Measurements from ENCODE around the gene G6PD. TPM values are rescaled to one million over a fixed set of nuclear protein-coding genes. Genes with fewer than 3 reads are reported as not detected.

G6PD gene
- total and polyA plus RNA-seq, 4 donors, result 19.7 to 70.9 (median 64.0) TPM

- 85 to 86% methylated on average over 20 of the region's 20 CpGs for WGBS, 2 donors
- ATAC-seq (ENCODE audit: low FRiP score), result no peak
- intact Hi-C loops (cut with DNase I), result no loop called here
Observed at GRCh38 chrX:154488336-154489075, 58.1 kb downstream of the G6PD start.

GRCh38 chrX:154487518-154488290, 58.9 kb downstream of the G6PD start:
- no peak overlapping the region for H3K27ac ChIP-seq (ENCODE audit: low read depth in 1 of 2, low read length in 2 of 2)
- H3K4me1 ChIP-seq (ENCODE audit: control insufficient read depth in 1 of 2, insufficient read depth in 2 of 2, low read length in 2 of 2), result no peaks in the 10 kb centered on the region
- H3K9me3 ChIP-seq (ENCODE audit: control insufficient read depth, low read length), result no peaks in the 10 kb centered on the region
- no peak for DNase-seq
- H3K4me3 ChIP-seq (ENCODE audit: low read length in 2 of 2), result no peak overlapping the region
- no peak for ATAC-seq (ENCODE audit: low FRiP score)
- 87 to 89% methylated on average over 28 of the region's 28 CpGs for WGBS, 2 donors
- no peaks in the 10 kb centered on the region for H3K36me3 ChIP-seq (ENCODE audit: control insufficient read depth in 1 of 2, insufficient read depth in 2 of 2, low read length in 1 of 2)
- H3K27me3 ChIP-seq (ENCODE audit: control insufficient read depth in 1 of 2, insufficient read depth in 2 of 2, low read length in 1 of 2), result peaks cover 0 to 1% of the 10 kb centered on the region in 2 donors
- intact Hi-C loops (cut with DNase I), result no loop called here

More at GRCh38 chrX:154488336-154489075, 58.1 kb downstream of the G6PD start:
- DNase-seq, result no peak
- no peaks in the 10 kb centered on the region for H3K36me3 ChIP-seq (ENCODE audit: control insufficient read depth in 1 of 2, insufficient read depth in 2 of 2, low read length in 1 of 2)
- H3K27ac ChIP-seq (ENCODE audit: low read depth in 1 of 2, low read length in 2 of 2), result no peak overlapping the region
- H3K4me3 ChIP-seq (ENCODE audit: low read length in 2 of 2), result no peak overlapping the region
- H3K27me3 ChIP-seq (ENCODE audit: control insufficient read depth in 1 of 2, insufficient read depth in 2 of 2, low read length in 1 of 2), result peaks cover 0 to 1% of the 10 kb centered on the region in 2 donors
- H3K9me3 ChIP-seq (ENCODE audit: control insufficient read depth, low read length), result no peaks in the 10 kb centered on the region
- H3K4me1 ChIP-seq (ENCODE audit: control insufficient read depth in 1 of 2, insufficient read depth in 2 of 2, low read length in 2 of 2), result no peaks in the 10 kb centered on the region

DNA sequence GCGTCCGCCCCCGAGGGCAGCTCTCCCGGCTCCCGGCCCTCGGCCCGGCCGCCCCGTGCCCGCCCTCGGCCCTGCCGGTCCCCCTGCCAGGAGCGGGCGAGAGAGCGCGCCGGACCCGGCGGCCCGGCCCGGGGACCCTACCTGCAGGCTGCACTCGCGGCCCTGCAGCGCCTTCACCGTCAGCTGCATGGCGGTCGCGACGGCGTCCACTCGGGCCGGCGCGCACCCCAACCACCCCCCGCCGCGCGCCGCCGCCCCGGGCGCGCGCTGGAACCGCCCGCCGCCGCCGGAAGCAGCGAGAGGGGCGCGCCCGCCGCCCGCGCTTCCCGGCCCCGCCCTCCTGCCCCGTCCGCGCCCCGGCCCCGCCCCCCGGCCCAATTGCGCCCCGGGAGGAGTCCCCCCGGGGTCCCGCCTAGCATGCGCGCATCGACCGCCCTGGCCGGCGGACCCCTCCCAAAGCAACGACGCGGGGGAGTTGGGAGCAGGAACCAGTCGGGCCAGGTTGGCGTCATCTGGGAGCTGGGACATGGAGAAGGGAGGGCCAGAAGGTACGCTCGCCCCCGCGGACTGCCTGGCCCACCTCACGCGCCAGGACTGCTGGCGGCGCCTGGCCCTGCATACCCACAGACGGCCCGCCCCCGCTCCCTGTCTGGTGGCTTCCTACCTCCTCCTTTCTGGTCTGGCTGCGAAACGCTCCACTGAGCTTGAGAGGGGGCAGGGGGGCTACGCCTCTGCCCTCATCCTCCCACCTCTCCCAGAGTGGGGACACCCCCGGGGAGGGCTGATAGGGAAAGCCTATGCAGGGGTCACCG, 60.0 kb downstream of the G6PD start, which contains the start of gene UBL4A:
TSS of gene UBL4A (minus strand) at position 220 of the 812 bp plus-strand sequence. CDS start at position 189, 31 bp downstream.
- Histone ChIP-seq H3K4me3 (ENCODE audit: low read length in 2 of 2) (peak within 1 kb of the TSS; percentile 17 to 60), H3K9me3 (ENCODE audit: control insufficient read depth, low read length) (no peaks in the 10 kb centered on the region), H3K27me3 (ENCODE audit: control insufficient read depth in 1 of 2, insufficient read depth in 2 of 2, low read length in 1 of 2) (peaks cover 0 to 1% of the 10 kb centered on the region in 2 donors), H3K4me1 (ENCODE audit: control insufficient read depth in 1 of 2, insufficient read depth in 2 of 2, low read length in 2 of 2) (no peaks in the 10 kb centered on the region), H3K36me3 (ENCODE audit: control insufficient read depth in 1 of 2, insufficient read depth in 2 of 2, low read length in 1 of 2) (no peaks in the 10 kb centered on the region), H3K27ac (ENCODE audit: low read depth in 1 of 2, low read length in 2 of 2) (peak within 1 kb of the TSS in 1 of 2 donors; percentile 45)
- peak; percentile 69 to 89 for DNase-seq
- intact Hi-C loops (cut with DNase I), result no loop called here
- 1 to 43% methylated on average over 35 to 95 of the region's 95 CpGs for whole genome bisulfite sequencing, 2 donors
- ATAC-seq (ENCODE audit: low FRiP score), result peak; percentile 55

GRCh38 chrX:154486052-154486395, 60.6 kb downstream of the G6PD start:
- Histone ChIP-seq H3K36me3 (ENCODE audit: control insufficient read depth in 1 of 2, insufficient read depth in 2 of 2, low read length in 1 of 2) (no peaks in the 10 kb centered on the region), H3K4me1 (ENCODE audit: control insufficient read depth in 1 of 2, insufficient read depth in 2 of 2, low read length in 2 of 2) (no peaks in the 10 kb centered on the region), H3K4me3 (ENCODE audit: low read length in 2 of 2) (peak overlapping the region; percentile 17 to 60), H3K27ac (ENCODE audit: low read depth in 1 of 2, low read length in 2 of 2) (peak overlapping the region in 1 of 2 donors; percentile 16), H3K9me3 (ENCODE audit: control insufficient read depth, low read length) (no peaks in the 10 kb centered on the region), H3K27me3 (ENCODE audit: control insufficient read depth in 1 of 2, insufficient read depth in 2 of 2, low read length in 1 of 2) (peaks cover 0 to 1% of the 10 kb centered on the region in 2 donors)
- 1 to 37% methylated on average over 34 to 35 of the region's 35 CpGs for WGBS, 2 donors
- intact Hi-C loops (cut with DNase I), result no loop called here
- ATAC-seq (ENCODE audit: low FRiP score), result no peak
- DNase-seq, result peak; percentile 60 to 79

- peak overlapping the region; percentile 17 to 60 for H3K4me3 ChIP-seq (ENCODE audit: low read length in 2 of 2)
- no peak for ATAC-seq (ENCODE audit: low FRiP score)
- no peak overlapping the region for H3K27ac ChIP-seq (ENCODE audit: low read depth in 1 of 2, low read length in 2 of 2)
- no peaks in the 10 kb centered on the region for H3K36me3 ChIP-seq (ENCODE audit: control insufficient read depth in 1 of 2, insufficient read depth in 2 of 2, low read length in 1 of 2)
- intact Hi-C loops (cut with DNase I), result no loop called here
- no peaks in the 10 kb centered on the region for H3K4me1 ChIP-seq (ENCODE audit: control insufficient read depth in 1 of 2, insufficient read depth in 2 of 2, low read length in 2 of 2)
- 35 to 51% methylated on average over 35 of the region's 35 CpGs for WGBS, 2 donors
- DNase-seq, result peak; percentile 47 to 77
- no peaks in the 10 kb centered on the region for H3K9me3 ChIP-seq (ENCODE audit: control insufficient read depth, low read length)
- peaks cover 0 to under 1% of the 10 kb centered on the region in 2 donors for H3K27me3 ChIP-seq (ENCODE audit: control insufficient read depth in 1 of 2, insufficient read depth in 2 of 2, low read length in 1 of 2)
Observed at GRCh38 chrX:154485150-154486051, 61.2 kb downstream of the G6PD start.

- H3K27ac ChIP-seq (ENCODE audit: low read depth in 1 of 2, low read length in 2 of 2), result no peak overlapping the region
- ATAC-seq (ENCODE audit: low FRiP score) (no peak), DNase-seq (peak in 1 of 2 donors; percentile 43)
- WGBS, 2 donors, result 74% methylated on average over 16 of the region's 16 CpGs
- no peaks in the 10 kb centered on the region for H3K9me3 ChIP-seq (ENCODE audit: control insufficient read depth, low read length)
- no peak overlapping the region for H3K4me3 ChIP-seq (ENCODE audit: low read length in 2 of 2)
- intact Hi-C loops (cut with DNase I), result no loop called here
- no peaks in the 10 kb centered on the region for H3K4me1 ChIP-seq (ENCODE audit: control insufficient read depth in 1 of 2, insufficient read depth in 2 of 2, low read length in 2 of 2)
- no peaks in the 10 kb centered on the region for H3K36me3 ChIP-seq (ENCODE audit: control insufficient read depth in 1 of 2, insufficient read depth in 2 of 2, low read length in 1 of 2)
- H3K27me3 ChIP-seq (ENCODE audit: control insufficient read depth in 1 of 2, insufficient read depth in 2 of 2, low read length in 1 of 2), result no peaks in the 10 kb centered on the region
Observed at GRCh38 chrX:154484255-154485149, 62.1 kb downstream of the G6PD start.

DNA sequence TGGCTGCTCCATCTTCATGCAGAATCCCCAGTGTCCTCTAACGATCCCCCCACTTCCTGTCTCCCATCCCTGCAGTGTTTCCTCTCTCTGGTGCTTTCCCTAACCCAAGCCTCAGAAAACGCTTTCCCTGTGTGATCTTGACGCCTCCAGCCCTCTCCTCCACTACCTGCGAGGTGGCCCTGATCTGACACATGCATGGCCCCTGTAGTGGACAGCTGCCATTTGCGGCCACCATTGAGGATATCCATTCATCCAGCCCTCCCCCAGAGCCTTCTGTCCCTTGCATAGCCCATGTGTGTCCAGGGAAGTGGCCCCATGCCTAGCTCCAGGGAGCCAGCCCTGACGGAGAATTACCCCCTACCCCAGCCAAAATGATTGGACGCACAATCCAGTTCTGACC, 63.3 kb downstream of the G6PD start:
- Histone ChIP-seq H3K36me3 (ENCODE audit: control insufficient read depth in 1 of 2, insufficient read depth in 2 of 2, low read length in 1 of 2) (no peaks in the 10 kb centered on the region), H3K27me3 (ENCODE audit: control insufficient read depth in 1 of 2, insufficient read depth in 2 of 2, low read length in 1 of 2) (no peaks in the 10 kb centered on the region), H3K4me1 (ENCODE audit: control insufficient read depth in 1 of 2, insufficient read depth in 2 of 2, low read length in 2 of 2) (no peaks in the 10 kb centered on the region), H3K9me3 (ENCODE audit: control insufficient read depth, low read length) (no peaks in the 10 kb centered on the region), H3K27ac (ENCODE audit: low read depth in 1 of 2, low read length in 2 of 2) (no peak overlapping the region), H3K4me3 (ENCODE audit: low read length in 2 of 2) (no peak overlapping the region)
- WGBS, 2 donors, result 79 to 83% methylated on average over 7 of the region's 7 CpGs
- ATAC-seq (ENCODE audit: low FRiP score) (no peak), DNase-seq (no peak)
- intact Hi-C loops (cut with DNase I), result no loop called here

Measured in aorta (tissue), 5 donors.